A549 (cell line): ENCODE measurements around the gene NFKBIE. TPM values are rescaled to one million over a fixed set of nuclear protein-coding genes. Genes with fewer than 3 reads are reported as not detected.

Experiments
- ATAC-seq, 2 experiments: fragments of 200-7000 bp in 1 of 2; fragments of >200 bp in 1 of 2; cut with Nextera tagmentation in 1 of 2; cut with Tn5 transposase in 1 of 2; 3 replicates each; pipeline versions ENCODE4 v1.8.0 to v1.9.1; 2018 to 2020; ENCODE audit warnings: mild to moderate bottlenecking in 1 of 2, moderate library complexity in 1 of 2
- CTCF ChIA-PET: fragments of 300-600 bp; sonication (Branson Sonifier 250); formaldehyde crosslinking; extraction: SDS; loops from one replicate; lab custom pipeline; 2021; ENCODE audit warnings: antibody characterized with exemption, inconsistent platforms; lab: Yijun Ruan, JAX
- POLR2A ChIA-PET: fragments of 350-600 bp; formaldehyde crosslinking; extraction: SDS; loops from one replicate; lab custom pipeline; 2021; ENCODE audit warnings: antibody characterized with exemption, inconsistent platforms; lab: Yijun Ruan, JAX
- DNase-seq, 2 experiments: peaks; one replicate each; pipeline versions ENCODE4 v3.0.0 to v3.0.0-alpha.2; 2011 to 2016; ENCODE audit warnings: low read depth in 1 of 2, low spot score in 1 of 2
- FAIRE-seq: peaks from 2 replicates; lab custom pipeline; 2011; peaks lifted over from hg19 to GRCh38; lab: Jason Lieb, UNC
- H3K27ac ChIP-seq, 2 experiments: fragments of >200 bp; sonication (Bioruptor Twin); formaldehyde crosslinking; 3 replicates each; pipeline ENCODE4 v1.5.1; 2016 to 2017
- H3K4me1 ChIP-seq: fragments of >200 bp; sonication (Bioruptor Twin); formaldehyde crosslinking; 3 replicates; pipeline ENCODE4 v1.6.1; 2016
- H3K4me2 ChIP-seq: fragments of >200 bp; sonication (Bioruptor Twin); formaldehyde crosslinking; 3 replicates; pipeline ENCODE4 v1.6.1; 2016
- H3K4me3 ChIP-seq: fragments of >200 bp; sonication (Bioruptor Twin); formaldehyde crosslinking; 3 replicates; pipeline ENCODE4 v1.5.1; 2016
- H3K9me3 ChIP-seq: fragments of >200 bp; sonication (Bioruptor Twin); formaldehyde crosslinking; 3 replicates; pipeline ENCODE4 v1.6.1; 2016
- CBX2 ChIP-seq: fragments of 200-600 bp; sonication (generic); IDR thresholded peaks from 2 replicates; pipeline ENCODE4 v1.6.1; 2016; ENCODE audit warnings: low read depth, mild to moderate bottlenecking, borderline replicate concordance
- CBX8 ChIP-seq: fragments of 200-600 bp; sonication (generic); IDR thresholded peaks from 2 replicates; pipeline ENCODE4 v1.6.1; 2016
- CHD2 ChIP-seq: fragments of 150-350 bp; IDR thresholded peaks from 2 replicates; pipeline ENCODE4 v1.6.1; 2014; ENCODE audit warnings: low read length; ENCODE audit not compliant: partially characterized antibody
- CTCF ChIP-seq: fragments of >200 bp; sonication (Bioruptor Twin); formaldehyde crosslinking; IDR thresholded peaks from 3 replicates; pipeline ENCODE4 v1.5.1; 2016
- EHF ChIP-seq: fragments of 250-450 bp; sonication (Bioruptor Pico); IDR thresholded peaks from 2 replicates; pipeline ENCODE4 v1.5.0; 2020; ENCODE audit warnings: mild to moderate bottlenecking
- GATA3 ChIP-seq: IDR thresholded peaks from 2 replicates; pipeline ENCODE4 v1.6.1; 2012; ENCODE audit warnings: borderline replicate concordance
- HMGXB4 ChIP-seq: fragments of 250-450 bp; sonication (Bioruptor Pico); IDR thresholded peaks from 2 replicates; pipeline ENCODE4 v1.5.0; 2021; ENCODE audit warnings: mild to moderate bottlenecking, moderate library complexity, borderline replicate concordance
- HOXA7 ChIP-seq: fragments of 250-450 bp; sonication (Bioruptor Pico); IDR thresholded peaks from 2 replicates; pipeline ENCODE4 v1.5.0; 2020; ENCODE audit warnings: mild to moderate bottlenecking, moderate library complexity
- KDM1A ChIP-seq: fragments of 200-600 bp; sonication (generic); IDR thresholded peaks from 2 replicates; pipeline ENCODE4 v1.6.1; 2016; ENCODE audit warnings: low read depth, mild to moderate bottlenecking
- MAZ ChIP-seq: fragments of 150-350 bp; IDR thresholded peaks from 2 replicates; pipeline ENCODE4 v1.6.1; 2014; ENCODE audit warnings: antibody characterized with exemption, low read depth, low read length, borderline replicate concordance
- MYC ChIP-seq: IDR thresholded peaks from 2 replicates; pipeline ENCODE4 v1.6.1; 2012; ENCODE audit warnings: mild to moderate bottlenecking, inconsistent platforms, low read length, improper control_type of control experiment, borderline replicate concordance
- PHF8 ChIP-seq: fragments of 200-600 bp; sonication (generic); IDR thresholded peaks from 2 replicates; pipeline ENCODE4 v1.6.1; 2016; ENCODE audit warnings: low read depth, mild to moderate bottlenecking, antibody characterized with exemption, moderate library complexity, borderline replicate concordance
- POLR2A ChIP-seq: IDR thresholded peaks from 2 replicates; pipeline ENCODE4 v1.6.1; 2012; ENCODE audit warnings: mild to moderate bottlenecking, low read length
- POLR2AphosphoS2 ChIP-seq: conservative IDR thresholded peaks from 2 replicates; pipeline ENCODE4 v1.6.1; 2012; ENCODE audit warnings: low read length, improper control_type of control experiment, inconsistent platforms
- RAD21 ChIP-seq, 2 experiments: fragments of >200 bp in 1 of 2; sonication (Bioruptor Twin) in 1 of 2; formaldehyde crosslinking in 1 of 2; IDR thresholded peaks in 1 of 2; conservative IDR thresholded peaks in 1 of 2; 2 replicates in 1 of 2; 3 replicates in 1 of 2; pipeline ENCODE4 v1.6.1; 2012 to 2018; ENCODE audit warnings: inconsistent platforms in 1 of 2
- RARB ChIP-seq: fragments of 250-450 bp; sonication (Bioruptor Pico); IDR thresholded peaks from 2 replicates; pipeline ENCODE4 v1.8.0; 2021; ENCODE audit warnings: mild to moderate bottlenecking, moderate library complexity
- REST ChIP-seq: fragments of 200-600 bp; sonication (generic); IDR thresholded peaks from 2 replicates; pipeline ENCODE4 v1.6.1; 2016; ENCODE audit warnings: antibody characterized with exemption, mild to moderate bottlenecking, moderate library complexity
- SMC3 ChIP-seq: fragments of >200 bp; sonication (Bioruptor Twin); formaldehyde crosslinking; IDR thresholded peaks from 3 replicates; pipeline ENCODE4 v1.6.1; 2018; ENCODE audit warnings: inconsistent platforms
- TFCP2L1 ChIP-seq: fragments of 250-450 bp; sonication (Bioruptor Pico); IDR thresholded peaks from 2 replicates; pipeline ENCODE4 v1.5.0; 2021; ENCODE audit warnings: mild to moderate bottlenecking
- TP53 ChIP-seq: fragments of 250-450 bp; sonication (Bioruptor Pico); IDR thresholded peaks from 2 replicates; pipeline ENCODE4 v1.5.0; 2021; ENCODE audit warnings: mild to moderate bottlenecking, moderate library complexity
- USF2 ChIP-seq: fragments of 450-650 bp; IDR thresholded peaks from 2 replicates; pipeline ENCODE4 v1.6.1; 2014; ENCODE audit warnings: antibody characterized with exemption
- WGBS: methylation state at CpG from one replicate; pipeline ENCODE4 v1.1.6; 2017; ENCODE audit errors: missing lambda C conversion rate; 5-methylcytosine and 5-hydroxymethylcytosine counted together
- polyA plus RNA-seq, 4 experiments: library from polyadenylated mRNA; depleted of rRNA in 3 of 4; stranded (reverse); fragments of >200 nt; fragmentation: RNase III in 1 of 4; extraction: RNeasy Plus Mini Kit Qiagen cat#74134 plus additional on column Dnase treatment in 1 of 4; gene quantifications; 2 replicates in 3 of 4; 3 replicates in 1 of 4; pipeline ENCODE4 v1.2.3, GENCODE V29; 2011 to 2017
- TF ChIP-seq, protein P1 (sequence below): fragments of >200 bp; sonication (Bioruptor Twin); formaldehyde crosslinking; IDR thresholded peaks from 2 replicates; pipeline ENCODE4 v1.6.1; 2016
- TF ChIP-seq, protein P2 (sequence below): IDR thresholded peaks from 2 replicates; pipeline ENCODE4 v1.6.1; 2012

Gene NFKBIE
- polyA plus RNA-seq, 2 of the 4 experiments (the other 2 are of a cell fraction) = 6.0 to 6.3 TPM

DNA sequence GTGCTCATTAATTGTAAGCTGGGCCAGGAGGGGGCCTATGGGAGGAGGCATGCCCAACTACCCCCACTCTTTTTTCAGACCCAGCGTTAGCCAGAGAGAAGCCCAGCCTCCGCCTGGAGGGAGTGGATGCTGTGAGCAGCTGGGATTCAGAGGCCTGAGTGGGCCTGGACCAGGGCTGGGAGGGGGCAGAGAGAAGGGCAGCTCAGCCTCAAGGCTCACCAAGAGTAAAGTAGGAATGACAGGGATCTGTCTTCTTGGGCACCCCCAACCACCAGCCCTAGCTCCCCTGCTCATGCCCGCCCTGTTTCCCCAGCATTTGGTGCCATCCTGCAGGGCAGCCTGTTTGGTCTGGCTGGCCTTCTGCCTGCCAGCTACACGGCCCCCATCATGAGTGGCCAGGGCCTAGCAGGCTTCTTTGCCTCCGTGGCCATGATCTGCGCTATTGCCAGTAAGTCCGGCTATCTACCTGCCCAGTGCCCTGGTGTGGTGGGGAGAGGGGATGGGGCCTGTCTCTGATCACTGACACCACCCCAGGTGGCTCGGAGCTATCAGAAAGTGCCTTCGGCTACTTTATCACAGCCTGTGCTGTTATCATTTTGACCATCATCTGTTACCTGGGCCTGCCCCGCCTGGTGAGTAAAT is 35.2 kb downstream of the NFKBIE start:
- POLR2A ChIA-PET = interaction anchor here (0.6 kb wide), 1 partner anchor 85 kb away, joined by 3 read pairs; no protein-coding TSS in a partner anchor

GRCh38 chr6:44229376-44230033 is 35.8 kb downstream of the NFKBIE start:
- ChIA-PET CTCF (interaction anchor here (0.8 to 1.8 kb wide), 3 partner anchors 8 to 132 kb away, joined by 4 to 6 read pairs (median 5); no protein-coding TSS in a partner anchor), POLR2A (no interaction called here)
- TF ChIP-seq RAD21 (conservative IDR thresholded peaks at IDR 0.05 in 1 of 2, IDR thresholded peaks at IDR 0.05 in 1 of 2) (no peak), POLR2A (no peak), HOXA7 (no peak), KDM1A (no peak), USF2 (no peak), CHD2 (no peak), MYC (no peak), TFCP2L1 (CRISPR knock-in tag) (no peak), SMC3 (no peak), GATA3 (no peak), EHF (CRISPR knock-in tag) (no peak), HMGXB4 (CRISPR knock-in tag) (no peak)
- TF ChIP-seq, protein P1, sequence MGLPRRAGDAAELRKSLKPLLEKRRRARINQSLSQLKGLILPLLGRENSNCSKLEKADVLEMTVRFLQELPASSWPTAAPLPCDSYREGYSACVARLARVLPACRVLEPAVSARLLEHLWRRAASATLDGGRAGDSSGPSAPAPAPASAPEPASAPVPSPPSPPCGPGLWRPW = no peak
- ATAC-seq (no peak), DNase-seq (no peak), FAIRE-seq (no peak)
- Histone ChIP-seq H3K4me2 (no peak overlapping the region), H3K27ac (no peak overlapping the region), H3K4me3 (no peak overlapping the region), H3K9me3 (no peaks in the 10 kb centered on the region), H3K4me1 (peaks cover 31% of the 10 kb centered on the region)
- WGBS = 96% methylated on average over 8 of the region's 11 CpGs

More for the DNA sequence above, 35.2 kb downstream of the NFKBIE start:
- TF ChIP-seq KDM1A (no peak), TP53 (CRISPR knock-in tag) (no peak), REST (no peak), MAZ (no peak), CBX2 (no peak), HOXA7 (no peak), RARB (CRISPR knock-in tag) (no peak), CTCF (no peak), PHF8 (no peak), CBX8 (no peak), POLR2AphosphoS2 (no peak)
- TF ChIP-seq, protein P2, sequence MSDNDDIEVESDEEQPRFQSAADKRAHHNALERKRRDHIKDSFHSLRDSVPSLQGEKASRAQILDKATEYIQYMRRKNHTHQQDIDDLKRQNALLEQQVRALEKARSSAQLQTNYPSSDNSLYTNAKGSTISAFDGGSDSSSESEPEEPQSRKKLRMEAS = no peak
- ATAC-seq (no peak), FAIRE-seq (no peak), DNase-seq (no peak)
- H3K4me2 ChIP-seq = no peak overlapping the region
- WGBS = 67% methylated on average over 2 of the region's 10 CpGs
- H3K9me3 ChIP-seq = no peaks in the 10 kb centered on the region
- CTCF ChIA-PET = interaction anchor here (0.8 to 1.8 kb wide), 3 partner anchors 9 to 133 kb away, joined by 4 to 6 read pairs (median 5); no protein-coding TSS in a partner anchor
- no peak overlapping the region for H3K4me3 ChIP-seq
- H3K27ac ChIP-seq = no peak overlapping the region
- H3K4me1 ChIP-seq = peaks cover 31% of the 10 kb centered on the region
